GM21786 (cell line): ENCODE data around the gene MSANTD1.
"Not testable (repeated sequence)": the region's sequence is repeated elsewhere in the genome, so short reads cannot be mapped to it uniquely, and the experiment has no call there.

Experiments
- ATAC-seq: cut with Tn5 transposase; IDR thresholded peaks from one replicate; pipeline ENCODE4 v1.9.1; 2021; ENCODE audit not compliant: unreplicated experiment

Gene MSANTD1

DNA sequence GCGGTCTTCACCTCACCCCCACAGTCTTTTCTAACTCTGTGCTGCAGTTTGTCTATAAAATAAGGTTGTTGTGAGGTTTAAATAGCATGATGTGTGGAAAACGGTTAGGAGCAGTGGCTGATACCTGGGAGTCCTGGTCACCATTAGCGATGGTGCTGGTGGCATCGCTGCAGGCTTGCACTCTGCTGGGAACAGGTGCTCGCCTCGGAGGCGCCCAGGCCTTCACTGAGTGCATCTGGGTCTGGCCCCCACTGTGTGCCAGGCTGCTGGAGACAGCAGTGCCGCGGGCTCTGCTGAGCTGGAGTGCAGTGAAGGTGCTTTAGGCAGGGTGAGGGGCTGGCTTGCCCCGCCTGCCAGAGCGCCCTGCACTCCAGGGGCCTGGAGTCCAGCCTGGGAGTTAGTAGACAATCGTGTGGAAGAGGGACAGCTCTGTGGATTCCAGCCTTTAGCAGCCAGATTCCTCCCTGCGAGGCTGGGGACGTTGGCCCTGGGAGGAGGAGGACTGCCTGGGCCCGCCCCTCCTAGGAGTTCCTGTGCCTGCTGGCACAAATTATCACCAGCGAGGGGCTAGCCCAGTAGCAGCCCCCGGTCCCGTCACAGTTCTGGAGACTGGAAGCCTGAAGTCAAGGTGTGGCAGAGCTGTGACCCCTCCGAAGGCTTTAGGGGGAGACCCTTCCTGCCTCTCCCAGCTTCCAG lies 51.2 kb downstream of the MSANTD1 start:
- ATAC-seq: no peak

DNA sequence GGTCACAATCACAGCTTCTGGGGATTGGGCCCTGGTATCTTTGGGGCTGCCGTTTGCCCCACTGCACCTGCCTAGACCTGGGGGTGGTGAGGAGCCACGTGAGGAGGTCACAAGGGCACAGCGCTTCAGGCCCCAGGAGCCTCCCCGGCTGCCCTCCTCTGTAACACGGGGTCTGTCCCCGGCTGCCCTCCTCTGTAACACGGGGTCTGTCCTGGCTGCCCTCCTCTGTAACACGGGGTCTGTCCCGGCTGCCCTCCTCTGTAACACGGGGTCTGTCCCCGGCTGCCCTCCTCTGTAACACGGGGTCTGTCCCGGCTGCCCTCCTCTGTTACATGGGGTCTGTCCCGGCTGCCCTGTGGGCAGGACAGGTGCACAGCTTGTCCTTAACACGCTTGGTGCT lies 51.9 kb downstream of the MSANTD1 start:
- not testable (repeated sequence) for ATAC-seq

DNA sequence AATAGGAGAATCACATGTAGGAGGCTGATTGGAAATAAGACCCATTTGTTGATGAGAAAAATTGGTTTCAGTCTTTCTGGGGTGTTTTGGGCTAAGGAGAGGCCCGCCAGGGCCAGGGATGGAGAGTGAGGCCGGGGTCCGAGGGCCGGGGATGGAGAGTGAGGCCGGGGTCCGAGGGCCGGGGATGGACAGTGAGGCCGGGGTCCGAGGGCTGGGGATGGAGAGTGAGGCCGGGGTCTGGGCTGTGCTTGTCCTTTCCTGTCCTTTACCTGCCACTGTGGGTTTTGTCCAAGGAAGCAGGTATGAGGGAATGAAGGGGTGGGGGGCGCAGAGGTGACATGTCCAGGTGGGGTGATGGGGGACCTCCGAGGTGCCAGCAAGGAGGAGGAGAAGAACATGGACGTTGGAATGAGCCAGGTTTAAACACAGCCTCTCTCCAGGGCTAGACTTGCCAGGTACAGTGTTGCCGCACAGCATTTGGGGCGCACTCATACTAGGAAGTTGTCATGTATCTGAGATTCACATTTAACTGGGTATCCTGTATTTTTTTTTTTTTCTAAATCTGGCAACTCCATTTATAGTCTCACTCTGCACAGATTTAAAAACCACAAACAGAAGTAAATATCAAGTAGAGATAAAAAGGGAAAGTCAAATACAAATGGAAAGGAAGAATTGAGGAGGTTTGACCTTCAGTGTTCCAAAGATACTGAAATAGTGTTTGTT lies 52.7 kb downstream of the MSANTD1 start:
- ATAC-seq: no peak

DNA sequence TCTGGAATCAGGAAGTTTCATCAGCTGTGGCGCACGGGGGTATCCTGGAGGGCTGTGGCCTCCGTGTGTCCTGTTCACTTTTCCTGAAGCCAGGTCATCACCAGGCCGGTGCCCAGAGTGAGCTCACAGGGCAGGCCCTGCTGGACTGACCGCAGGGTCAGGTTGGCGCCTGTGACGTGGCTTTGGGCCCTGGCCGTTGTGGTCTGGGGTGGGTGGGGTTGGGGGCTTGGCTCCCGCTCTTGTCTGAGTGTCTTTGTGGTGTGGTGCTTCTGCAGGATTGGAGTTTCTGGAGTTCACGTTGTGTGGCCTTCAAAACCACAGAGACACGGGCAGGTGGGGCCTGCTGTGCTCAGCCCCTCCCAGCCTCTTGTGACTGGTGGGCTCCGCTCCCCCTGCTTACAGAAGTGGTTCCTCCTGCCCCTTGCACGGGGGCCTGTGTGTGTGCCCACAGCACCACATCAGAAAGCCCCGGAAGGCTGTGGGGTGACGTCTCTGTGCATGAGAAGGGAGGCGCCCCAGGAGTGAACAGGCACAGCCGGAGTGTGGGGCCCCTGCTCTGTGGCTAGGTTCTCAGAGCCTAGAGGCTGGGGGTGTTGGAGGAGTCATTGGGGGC lies 53.3 kb downstream of the MSANTD1 start:
- peak; percentile 56 for ATAC-seq

DNA sequence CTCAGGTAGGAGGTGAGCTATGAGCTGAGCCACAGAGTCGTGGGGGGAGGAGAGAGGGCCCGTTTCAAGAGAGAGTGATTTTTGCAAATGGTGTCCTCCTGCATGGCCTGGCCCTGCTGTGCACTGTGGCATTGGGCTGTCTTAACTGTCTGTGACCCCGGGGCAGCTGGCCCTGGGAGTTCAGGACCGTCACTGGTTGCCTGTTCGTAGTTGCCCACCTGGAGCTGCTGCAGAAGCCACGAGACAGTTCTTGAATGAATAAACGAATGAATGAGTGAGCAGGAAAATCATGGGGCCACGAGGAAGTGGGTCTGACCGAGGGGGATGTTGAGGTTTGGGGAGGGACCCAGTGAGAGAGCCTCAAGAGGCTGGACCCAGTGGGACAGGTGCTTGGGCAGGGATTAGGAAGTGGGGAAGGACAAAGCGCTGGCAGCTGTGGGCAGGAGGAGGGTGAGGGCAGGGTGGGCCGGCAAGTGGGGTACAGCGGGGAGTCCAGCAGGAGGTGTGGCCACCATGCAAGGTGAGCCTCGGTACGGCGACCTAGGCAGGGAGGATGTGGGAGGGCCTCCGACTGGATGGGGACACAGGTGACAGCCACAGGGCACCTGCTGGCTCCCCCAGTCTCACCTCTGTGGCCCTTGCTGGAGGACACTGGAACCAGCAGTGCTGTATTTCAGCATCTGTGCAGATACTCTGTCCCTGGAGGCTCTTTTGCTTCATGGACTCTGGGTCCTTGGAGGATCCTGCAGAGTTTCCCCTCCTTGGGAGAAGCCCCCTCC lies 54.0 kb downstream of the MSANTD1 start:
- no peak for ATAC-seq

DNA sequence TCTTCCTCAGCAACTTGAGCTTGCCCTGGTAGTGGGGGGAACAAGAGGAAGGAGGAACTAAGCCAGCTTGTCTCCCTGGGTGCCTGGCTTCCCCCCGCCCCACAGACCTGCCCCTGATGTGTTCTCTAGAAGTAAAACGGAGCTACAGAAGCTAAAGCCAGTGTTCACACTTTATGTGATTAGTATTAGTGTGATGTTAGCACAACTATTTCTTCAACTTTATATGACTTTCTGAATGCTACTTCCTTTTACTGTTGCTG lies 54.5 kb downstream of the MSANTD1 start:
- ATAC-seq: no peak

DNA sequence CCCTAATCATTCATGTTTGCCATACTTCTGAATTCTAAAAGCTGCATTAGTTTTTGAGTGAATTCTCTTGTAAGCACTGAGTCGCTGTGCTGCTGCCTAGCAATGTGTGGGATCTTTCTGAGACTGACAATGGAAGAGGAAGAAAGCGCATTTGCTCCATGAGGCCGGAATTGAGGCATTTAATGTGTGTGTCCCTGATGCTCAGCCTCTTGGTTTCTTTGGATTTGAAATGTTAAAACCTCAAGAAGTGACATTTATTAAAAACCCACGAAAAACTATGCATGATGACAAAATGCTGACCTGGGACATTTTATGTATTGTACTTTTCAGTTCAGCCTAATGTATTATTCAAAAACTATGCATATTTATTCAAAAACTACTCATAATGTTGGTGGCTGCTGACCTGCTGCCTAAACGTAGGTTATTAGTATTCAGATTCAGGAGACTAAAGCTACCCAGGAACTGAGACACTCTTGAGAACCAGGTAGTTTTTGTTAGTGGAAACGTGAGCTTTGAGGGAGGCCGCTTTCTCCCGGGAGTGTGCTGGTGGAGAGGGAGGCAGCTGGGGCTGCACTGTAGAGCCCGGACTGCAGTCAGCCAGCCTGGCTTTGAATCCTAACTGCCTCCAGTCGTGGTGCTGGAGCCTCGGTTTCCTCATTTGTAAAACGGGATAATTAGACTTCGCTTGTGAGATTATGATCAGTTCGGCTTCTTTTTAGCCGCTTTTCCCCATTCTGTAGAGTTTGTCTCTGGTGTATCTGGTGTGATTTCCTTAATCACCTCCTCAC lies 55.2 kb downstream of the MSANTD1 start:
- no peak for ATAC-seq

DNA sequence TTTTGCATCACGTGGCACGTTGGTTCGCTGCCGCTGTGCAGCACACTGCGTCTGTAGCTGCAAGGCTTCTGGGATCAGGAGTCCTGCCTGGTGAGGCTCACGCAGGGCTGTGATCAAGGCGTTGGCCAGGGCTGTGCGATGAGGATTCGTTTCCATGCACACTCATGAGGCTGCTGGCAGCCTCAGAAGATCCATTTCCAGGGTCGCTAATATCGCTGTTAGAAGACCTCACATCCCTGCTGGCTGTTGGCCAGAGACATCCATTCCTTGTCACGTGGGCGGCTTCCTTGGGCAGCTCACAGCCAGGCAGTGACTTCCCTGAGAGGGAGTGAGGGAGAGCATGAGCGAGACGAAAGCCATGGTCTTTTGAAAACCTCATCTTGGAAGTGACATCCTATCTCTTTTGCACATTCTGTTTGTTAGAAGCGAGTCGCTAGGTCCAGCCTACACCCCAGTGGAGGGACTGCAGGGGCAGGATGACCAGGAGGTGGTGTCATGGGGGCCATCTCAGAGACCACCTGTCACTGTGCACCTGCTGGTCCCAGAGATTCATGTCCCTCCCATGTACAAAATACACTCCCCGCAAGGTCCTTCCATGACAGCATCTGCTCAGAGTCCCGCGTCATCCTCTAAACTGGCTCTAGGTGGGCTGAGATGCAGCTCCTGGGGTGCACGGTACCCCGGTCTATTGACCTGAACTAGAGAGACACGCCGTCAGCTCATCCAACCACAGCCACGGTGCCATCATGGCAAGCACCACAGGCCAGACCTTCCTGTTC lies 56.1 kb downstream of the MSANTD1 start:
- no peak for ATAC-seq

DNA sequence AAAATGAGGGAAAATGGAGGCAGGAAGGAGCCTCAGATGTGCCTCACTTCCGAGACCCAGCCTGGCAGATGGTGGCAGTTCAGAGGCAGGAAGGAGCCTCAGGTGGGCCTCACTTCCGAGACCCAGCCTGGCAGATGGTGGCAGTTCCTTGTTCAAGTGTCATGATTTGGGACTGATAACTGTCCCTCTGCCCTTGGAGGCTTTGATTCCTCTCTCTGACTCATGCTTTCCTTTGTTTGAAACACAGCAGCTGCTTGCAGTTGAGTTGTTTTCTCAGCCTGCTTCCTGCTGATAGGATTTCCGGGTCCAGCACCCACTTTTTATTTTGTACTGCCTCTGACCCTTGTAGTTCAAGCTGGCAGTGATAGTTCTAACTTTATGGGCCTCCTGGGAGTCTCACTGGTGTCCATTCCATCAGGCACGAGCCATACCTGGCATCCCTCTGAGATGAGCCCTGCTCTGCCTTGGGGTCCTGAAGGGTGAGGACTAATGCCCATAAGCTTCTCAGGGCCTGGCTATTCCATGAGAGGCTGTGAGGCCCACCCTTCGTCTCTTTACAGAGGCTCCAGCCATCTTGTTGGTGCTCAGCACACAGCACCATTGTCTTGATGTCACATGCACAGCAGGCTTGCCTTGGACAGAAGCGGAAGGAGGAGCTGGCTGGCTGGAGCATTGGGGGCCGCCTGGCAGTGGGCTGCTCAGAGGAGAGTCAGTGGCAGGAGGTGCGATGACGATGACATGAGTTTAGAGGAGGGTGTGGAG lies 56.8 kb downstream of the MSANTD1 start:
- ATAC-seq: no peak
